ENCODE results near the gene CD79B. TPM values are rescaled to one million over a fixed set of nuclear protein-coding genes. Genes with fewer than 3 reads are reported as not detected.

Gene CD79B
- total and polyA plus RNA-seq, 2 of the 8 experiments (the other 6 are each of a cell fraction or from before 2014, with no cell fraction given), result 1.5 to 3.9 TPM

- no peak for TF ChIP-seq POLR2AphosphoS5 (IDR thresholded peaks at IDR 0.05; ENCODE audit: low read depth, low read length)
- TF ChIP-seq KDM5A (IDR thresholded peaks at IDR 0.05; ENCODE audit: low read length), result no peak
- TF ChIP-seq RAD21 (IDR thresholded peaks at IDR 0.05 in 1 of 2, conservative IDR thresholded peaks at IDR 0.05 in 1 of 2; ENCODE audit: low read depth in 2 of 2, low read length in 2 of 2), result no peak
- TF ChIP-seq, protein P1, sequence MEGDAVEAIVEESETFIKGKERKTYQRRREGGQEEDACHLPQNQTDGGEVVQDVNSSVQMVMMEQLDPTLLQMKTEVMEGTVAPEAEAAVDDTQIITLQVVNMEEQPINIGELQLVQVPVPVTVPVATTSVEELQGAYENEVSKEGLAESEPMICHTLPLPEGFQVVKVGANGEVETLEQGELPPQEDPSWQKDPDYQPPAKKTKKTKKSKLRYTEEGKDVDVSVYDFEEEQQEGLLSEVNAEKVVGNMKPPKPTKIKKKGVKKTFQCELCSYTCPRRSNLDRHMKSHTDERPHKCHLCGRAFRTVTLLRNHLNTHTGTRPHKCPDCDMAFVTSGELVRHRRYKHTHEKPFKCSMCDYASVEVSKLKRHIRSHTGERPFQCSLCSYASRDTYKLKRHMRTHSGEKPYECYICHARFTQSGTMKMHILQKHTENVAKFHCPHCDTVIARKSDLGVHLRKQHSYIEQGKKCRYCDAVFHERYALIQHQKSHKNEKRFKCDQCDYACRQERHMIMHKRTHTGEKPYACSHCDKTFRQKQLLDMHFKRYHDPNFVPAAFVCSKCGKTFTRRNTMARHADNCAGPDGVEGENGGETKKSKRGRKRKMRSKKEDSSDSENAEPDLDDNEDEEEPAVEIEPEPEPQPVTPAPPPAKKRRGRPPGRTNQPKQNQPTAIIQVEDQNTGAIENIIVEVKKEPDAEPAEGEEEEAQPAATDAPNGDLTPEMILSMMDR (IDR thresholded peaks at IDR 0.05; ENCODE audit: control extremely low read depth in 1 of 3, insufficient read depth in 1 of 3, low read depth in 1 of 3, low read length in 3 of 3), result no peak
- TF ChIP-seq CTBP2 (IDR thresholded peaks at IDR 0.05; ENCODE audit: borderline replicate concordance, insufficient read depth, insufficient read length, low read length), result no peak
- TF ChIP-seq CBX5 (IDR thresholded peaks at IDR 0.05; ENCODE audit: low read depth, low read length), result no peak
- TF ChIP-seq NRF1 (IDR thresholded peaks at IDR 0.05; ENCODE audit: low read depth, low read length), result no peak
- TF ChIP-seq GABPA (IDR thresholded peaks at IDR 0.05; ENCODE audit: borderline replicate concordance, insufficient read depth, low read length), result no peak
Measured at GRCh38 chr17:63966646-63967264, 34.6 kb upstream of the CD79B start (continued).
